GM21576 (cell line): ENCODE data around the gene BHLHE40.

Source experiments
- ATAC-seq: cut with Tn5 transposase; IDR thresholded peaks from one replicate; pipeline ENCODE4 v1.9.1; 2021; ENCODE audit warnings: mild to moderate bottlenecking, moderate library complexity; ENCODE audit not compliant: unreplicated experiment

BHLHE40 gene

GRCh38 chr3:4997946-4998345, 18.7 kb downstream of the BHLHE40 start:
- no peak for ATAC-seq

- no peak for ATAC-seq
These were observed 20.4 kb downstream of the BHLHE40 start for GRCh38 chr3:4999531-5000184.

- ATAC-seq: no peak
These were observed 21.9 kb downstream of the BHLHE40 start for GRCh38 chr3:5001135-5001534.

GRCh38 chr3:5001805-5002173, 22.6 kb downstream of the BHLHE40 start:
- ATAC-seq: no peak

- no peak for ATAC-seq
These were observed 23.1 kb downstream of the BHLHE40 start for GRCh38 chr3:5002174-5002870.

DNA sequence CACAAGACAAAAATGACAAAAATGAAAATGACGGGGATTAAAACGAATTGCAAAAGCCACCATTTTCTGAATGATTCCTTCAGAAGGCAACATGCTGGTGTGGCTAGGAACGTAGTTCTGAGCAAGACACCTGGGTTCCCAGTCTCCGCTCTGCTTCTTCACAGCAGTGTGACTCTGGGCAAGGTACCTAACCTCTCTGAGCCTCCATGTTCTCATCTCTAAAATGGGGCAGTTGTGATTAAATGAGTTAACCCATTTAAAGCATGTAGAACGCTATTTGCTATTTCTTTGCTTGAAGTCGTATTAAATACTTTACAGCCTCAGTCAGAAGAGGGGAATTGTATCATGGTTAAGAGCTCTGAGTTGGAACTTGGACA, 23.6 kb downstream of the BHLHE40 start:
- ATAC-seq: no peak

DNA sequence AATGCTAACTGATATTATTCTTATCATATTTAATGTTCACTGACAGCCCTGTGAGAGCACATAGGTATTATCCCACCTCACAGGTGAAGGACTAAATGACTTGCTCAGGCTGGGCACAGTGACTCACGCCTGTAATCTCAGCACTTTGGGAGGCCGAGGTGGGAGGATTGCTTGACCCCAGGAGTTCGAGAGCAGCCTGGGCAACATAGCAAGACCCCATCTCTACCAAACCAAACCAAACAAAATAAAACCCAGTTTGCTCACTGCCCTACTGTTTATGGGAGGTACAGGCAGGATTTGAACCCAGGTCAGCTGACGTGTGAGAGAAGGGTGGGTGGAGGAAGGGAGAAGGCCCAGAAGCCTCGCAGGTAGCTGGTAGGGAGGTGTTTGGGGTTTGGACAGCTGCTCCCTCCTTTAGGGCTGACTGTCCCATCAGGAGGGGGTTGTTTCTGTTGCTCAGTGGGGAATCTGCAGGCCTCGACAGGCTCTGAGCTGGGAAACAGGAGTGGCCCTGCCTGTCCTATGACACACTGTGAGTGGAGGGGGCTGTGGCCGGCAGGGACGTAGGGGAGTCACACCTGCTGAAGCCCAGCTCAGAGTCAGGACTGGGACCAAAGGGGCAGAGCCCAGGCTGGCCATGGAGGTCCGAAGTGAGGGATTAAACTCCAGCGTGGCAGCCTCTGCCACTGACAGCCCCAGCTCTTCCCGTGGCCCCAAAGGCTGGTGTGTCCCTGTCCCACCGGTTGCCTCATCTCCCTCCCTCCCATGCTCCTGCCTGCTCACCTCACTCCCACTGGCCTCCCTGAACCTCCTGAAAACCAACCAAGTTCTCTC, 25.3 kb downstream of the BHLHE40 start:
- ATAC-seq: no peak

GRCh38 chr3:5005367-5005766, 26.1 kb downstream of the BHLHE40 start:
- no peak for ATAC-seq

- ATAC-seq: peak; percentile 65
These were observed 27.5 kb downstream of the BHLHE40 start for GRCh38 chr3:5006755-5007202.

GRCh38 chr3:5007873-5008272, 28.6 kb downstream of the BHLHE40 start:
- ATAC-seq: no peak

DNA sequence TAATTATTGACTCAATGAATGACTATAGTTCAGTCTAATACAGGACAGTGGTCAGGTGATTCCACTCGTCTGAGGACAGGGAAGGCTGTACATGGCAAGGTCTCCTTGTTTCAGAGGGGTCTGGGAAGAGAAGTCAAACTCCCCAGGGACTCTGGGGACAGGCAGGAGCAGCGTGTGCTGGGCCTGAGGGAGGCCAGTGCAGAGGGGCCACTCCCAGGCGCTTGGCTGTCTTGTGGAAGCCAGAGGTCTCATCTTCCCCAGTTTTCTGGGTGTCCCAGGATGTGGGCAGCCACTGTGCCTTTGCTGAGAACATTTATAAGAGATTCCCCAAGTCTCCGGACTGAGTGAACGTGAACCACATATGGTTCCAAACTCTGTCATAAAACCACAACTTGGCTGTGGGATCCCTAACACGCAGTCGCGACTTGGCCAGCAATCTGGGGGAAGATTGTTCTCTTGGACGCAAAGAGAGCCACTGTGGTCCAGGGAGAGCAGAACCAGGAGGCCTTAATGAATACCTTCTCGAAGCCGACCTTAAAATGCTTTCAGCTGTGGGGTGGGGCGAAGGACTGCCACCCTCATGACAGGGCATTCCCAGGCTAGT, 30.4 kb downstream of the BHLHE40 start:
- ATAC-seq: no peak

DNA sequence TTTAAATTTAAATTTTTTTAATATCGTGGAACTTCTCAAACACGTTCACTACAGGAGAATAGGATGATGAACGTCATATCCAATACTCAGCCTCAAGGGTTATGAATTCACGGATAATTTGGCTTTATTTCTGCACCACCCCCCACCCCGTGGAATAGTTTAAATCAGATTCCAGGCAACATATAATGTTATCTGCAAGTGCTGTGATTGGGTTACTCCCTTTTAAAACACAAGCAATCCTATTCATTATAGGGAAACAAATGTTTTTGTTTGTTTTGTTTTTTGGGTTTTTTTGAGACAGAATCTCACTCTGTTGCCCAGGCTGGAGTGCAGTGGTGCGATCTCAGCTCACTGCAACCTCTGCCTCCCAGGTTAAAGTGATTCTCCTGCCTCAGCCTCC, 30.9 kb downstream of the BHLHE40 start:
- no peak for ATAC-seq

DNA sequence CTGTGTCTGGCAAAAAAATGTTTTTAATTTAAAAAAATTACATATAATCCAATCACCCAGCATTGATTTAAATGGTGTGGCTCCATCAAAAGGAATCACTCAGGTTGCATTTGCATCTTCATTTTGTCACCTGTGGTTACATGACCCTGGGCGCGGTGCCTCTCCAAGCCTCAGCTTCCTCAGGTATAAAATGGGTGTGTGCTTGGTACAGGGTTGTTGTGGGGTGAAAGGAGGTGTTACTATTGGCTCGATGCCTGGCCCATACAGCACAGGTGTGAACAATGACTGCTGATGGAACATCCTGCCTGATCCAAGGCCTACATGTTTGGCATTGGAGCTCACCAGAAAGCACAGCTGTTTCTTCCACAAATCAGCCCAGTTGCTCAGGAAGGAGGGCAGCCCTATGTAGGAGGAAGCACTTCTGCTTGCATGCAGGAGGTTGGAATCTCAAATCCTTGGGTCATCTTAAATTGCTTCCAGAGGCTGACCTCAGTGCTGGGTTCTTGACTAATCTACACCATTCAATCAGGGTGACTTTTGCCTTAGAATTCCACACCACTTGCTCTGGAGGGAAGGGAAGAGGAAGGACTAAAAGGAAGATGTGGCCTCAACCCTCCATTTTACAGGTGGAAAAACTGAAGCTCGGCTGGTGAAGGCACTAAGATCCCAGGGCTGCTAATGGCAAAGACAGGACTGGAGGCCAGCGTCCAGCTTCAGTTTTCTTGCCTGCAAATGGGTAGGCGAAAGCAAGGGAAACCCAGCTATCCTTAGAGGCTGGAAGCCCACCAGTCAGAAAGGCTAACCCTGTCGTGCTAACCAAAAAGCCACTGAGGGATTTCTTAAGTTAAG, 31.7 kb downstream of the BHLHE40 start:
- ATAC-seq: no peak

DNA sequence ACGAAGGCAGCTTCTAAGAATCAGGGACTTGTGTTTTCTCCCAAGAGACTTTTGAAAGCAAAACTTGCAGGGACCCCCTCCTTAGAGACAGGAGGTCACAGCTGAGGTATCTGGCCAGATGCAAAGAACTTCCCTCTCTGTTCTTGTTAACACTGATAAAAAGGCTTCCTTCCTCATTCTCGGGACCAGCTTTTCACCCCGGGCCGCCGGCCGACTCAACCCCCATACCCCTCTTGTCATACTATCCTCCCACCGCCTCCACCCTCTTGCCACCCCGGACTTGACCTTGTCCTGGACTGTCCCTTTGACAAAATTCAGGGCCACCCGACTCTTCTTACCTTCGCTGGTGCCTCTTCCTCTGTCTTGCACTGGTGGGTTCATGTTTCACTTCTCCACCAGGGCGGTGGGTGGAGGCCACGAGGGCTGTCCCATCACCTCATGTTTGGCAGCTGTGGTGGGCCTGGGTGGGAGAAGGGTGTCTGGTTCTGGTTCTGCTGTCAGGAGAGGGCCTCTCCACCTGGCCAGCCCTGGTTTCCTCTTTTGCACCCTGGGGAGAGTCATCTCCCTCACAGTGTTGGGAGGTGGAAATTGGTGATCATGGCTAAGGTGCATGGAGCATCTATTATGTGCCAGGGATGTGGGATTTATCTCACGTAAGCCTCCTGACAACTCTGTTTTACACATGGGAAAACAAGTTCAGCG, 32.5 kb downstream of the BHLHE40 start:
- peak; percentile 52 for ATAC-seq

DNA sequence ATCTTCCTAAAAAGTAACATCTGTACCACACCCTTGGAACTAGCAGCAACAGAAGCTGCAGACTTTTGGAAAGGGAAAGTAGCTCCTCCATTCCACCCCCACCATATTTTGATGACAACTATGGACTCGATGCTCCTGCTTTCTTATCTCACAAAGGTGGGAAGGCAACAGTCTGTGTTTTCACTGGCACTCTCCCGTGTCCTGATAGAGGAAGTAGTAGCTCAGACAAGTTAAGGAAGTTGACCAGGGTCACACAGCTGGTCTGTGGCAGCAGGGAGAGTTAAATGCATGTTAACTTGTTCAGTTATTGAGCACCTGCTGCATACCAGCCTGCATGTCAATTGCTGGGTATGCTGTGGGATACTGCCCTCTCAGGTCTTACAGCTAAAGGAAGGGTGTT, 33.1 kb downstream of the BHLHE40 start:
- no peak for ATAC-seq

GRCh38 chr3:5013021-5013906, 34.0 kb downstream of the BHLHE40 start:
- ATAC-seq: no peak

DNA sequence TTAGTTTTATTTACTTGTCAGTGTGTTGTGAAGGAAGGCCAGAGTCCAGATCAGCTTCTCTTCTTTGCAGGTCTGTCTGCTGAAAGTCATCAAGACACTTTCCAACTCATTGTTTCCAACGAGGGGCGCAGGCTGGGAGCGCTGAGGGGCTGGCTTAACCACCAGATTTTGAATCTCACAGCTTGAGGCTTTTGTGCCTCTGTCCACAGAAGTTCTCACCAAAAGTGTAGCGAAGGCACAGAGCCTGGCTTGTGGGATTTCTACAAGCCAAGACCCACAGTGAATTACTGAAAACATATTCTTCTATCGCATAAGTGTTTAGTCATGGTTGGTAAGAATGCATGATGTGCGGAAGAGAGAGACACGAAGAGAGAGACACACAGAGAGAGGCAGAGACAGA, 35.2 kb downstream of the BHLHE40 start:
- no peak for ATAC-seq

DNA sequence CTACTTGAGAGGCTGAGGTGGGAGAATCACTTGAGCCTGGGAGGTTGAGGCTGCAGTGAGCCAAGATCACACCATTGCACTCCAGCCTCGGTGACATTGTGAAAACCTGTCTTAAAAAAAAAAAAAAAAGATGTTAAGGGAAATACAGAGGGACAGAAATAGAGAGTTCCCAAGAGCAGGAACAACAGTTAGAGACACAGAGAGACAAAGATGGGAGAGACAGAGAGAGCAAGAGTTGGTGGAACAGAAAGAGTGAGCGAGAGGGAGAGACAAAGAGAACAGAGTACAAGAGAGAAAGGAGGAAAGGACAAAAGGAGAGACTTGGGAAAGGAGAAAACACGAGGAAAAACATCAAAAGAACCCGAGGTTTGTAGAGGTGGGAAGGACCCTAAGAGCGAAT, 35.8 kb downstream of the BHLHE40 start:
- no peak for ATAC-seq
